ENCODE measurements around the gene SNTG2. TPM values are rescaled to one million over a fixed set of nuclear protein-coding genes. Genes with fewer than 3 reads are reported as not detected.
A peak's percentile ranks its signal among the peaks of the same experiment; 100 is the strongest.

The SNTG2 gene
- total RNA-seq, 1 donor from 2014 or later = 4.4 TPM

DNA sequence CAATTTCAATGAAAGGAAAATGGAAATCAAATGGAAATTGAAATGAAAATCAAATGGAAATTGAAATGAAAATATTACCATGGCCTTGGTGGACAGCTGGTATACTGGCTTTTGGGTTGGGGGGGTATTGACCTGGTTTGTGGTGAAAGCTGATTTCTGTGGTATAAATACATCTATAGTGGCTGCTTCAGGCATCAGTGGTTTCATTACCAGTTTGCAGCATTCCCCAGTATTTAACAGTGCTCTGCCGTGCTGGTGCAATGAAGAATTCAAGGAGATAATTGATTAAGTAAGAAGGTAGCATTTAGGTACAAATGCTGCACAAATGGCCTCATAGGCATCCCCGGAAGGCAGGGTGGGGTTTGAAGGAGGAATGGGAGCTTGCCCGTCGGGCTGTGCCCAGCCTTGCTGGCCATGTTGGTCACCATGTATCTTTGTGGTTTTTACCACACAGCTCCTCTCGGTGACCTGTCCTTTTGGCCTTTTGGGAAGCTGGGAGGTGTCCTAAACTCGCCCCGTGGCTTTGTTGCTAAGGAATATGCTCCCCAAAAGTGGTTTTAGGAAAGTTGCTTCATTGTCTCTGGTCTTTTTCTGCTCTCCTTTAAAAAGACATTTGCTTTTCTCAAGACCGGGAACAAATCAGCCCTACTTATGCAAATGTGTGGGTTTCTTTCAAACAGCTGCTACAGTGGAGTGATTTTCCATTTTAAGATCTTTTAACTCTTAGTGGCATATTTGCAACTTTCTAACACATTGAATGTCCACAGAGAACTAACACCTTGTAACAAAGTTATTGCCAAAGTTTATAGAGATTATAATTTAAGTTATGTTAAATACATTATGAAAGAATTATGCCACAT is 28.6 kb downstream of the SNTG2 start:
- intact Hi-C loops (cut with DNase I) = no loop called here
- ATAC-seq (no peak), DNase-seq (ENCODE audit: low spot score) (no peak)

DNA sequence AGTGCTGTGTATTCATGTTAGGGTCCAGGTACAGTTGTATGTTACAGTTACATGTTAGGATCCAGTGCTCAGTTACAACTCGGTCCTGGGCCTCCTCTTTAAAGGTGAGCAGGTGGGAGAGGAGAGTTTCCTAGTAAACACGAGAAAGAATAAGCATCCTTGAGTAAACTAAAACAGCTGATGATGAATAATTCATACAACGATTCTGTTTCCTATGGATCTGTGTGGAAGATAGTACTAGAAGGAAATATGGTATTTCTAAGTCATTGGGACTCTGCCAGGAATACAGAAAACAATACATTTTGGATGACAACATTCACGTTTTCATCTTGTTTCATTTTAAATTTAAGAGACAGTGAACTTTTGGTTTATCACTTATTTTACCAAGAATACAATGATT is 29.5 kb downstream of the SNTG2 start:
- intact Hi-C loops (cut with DNase I) = no loop called here
- ATAC-seq = no peak

DNA sequence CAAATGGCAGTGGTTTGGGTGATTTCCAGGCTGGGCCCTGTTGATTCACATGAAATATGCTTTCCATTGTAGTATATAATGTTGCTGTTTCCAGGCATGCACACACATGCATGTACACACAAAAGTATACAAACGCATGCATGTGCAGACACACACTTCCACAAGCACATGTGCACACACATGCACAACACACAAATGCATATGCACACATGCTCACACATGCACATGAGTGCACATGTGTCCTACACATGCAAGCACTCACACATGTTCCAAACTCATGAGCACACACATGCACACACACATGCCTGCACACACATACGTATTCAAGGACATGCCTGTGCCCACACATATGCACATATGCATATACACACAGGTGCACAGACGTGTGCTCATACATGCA is 30.6 kb downstream of the SNTG2 start:
- no peak for ATAC-seq
- intact Hi-C loops (cut with DNase I) = no loop called here
- DNase-seq (ENCODE audit: low spot score) = no peak

More for the DNA sequence above, 29.5 kb downstream of the SNTG2 start:
- DNase-seq (ENCODE audit: low spot score) = no peak

DNA sequence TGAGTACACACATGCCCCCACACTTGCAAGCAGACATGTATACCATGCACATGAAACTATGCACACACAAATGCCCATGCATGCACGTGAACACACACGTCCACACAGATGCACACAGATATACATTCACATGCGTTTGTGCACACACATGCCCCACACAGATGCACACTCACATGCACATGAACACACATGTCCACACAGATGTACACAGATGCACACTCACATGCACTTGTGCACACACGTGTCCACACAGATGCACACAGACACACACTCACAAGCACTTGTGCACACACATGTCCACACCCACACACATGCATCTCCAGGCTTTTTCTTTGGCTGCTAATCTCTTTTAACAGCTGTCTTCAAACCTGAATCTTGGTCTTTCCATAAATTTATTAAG is 31.1 kb downstream of the SNTG2 start:
- intact Hi-C loops (cut with DNase I) = no loop called here

DNA sequence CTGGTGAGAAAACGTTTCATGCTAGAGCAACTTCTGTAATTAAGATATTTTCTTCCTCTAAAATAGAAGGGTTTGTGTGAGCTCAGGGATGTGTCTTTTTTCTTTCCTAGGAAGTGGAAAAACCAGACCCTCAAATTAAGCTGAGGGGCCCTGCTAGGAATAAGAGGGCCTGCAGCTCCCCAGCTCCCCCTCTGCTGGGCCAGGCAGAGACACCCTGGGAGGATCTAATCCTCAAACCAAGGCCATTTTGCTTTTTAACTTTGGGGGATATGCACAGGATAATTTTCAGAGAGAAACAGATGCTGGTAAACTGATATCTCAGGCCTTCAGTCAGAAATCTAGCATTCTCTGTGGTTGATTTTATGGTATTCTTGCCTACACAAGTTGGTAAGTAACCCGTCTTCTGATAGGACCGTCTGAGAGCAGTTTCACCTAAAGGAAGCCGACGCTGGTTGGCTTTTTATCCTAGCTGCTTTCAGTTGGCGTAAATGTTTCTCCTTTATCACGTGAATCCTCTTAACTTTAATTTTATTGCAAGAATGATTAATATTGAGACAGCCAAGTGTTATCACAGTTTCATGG is 34.8 kb downstream of the SNTG2 start:
- ATAC-seq = no peak
- intact Hi-C loops (cut with DNase I) = no loop called here
- DNase-seq (ENCODE audit: low spot score) = no peak

More for the DNA sequence above, 31.1 kb downstream of the SNTG2 start:
- DNase-seq (ENCODE audit: low spot score) (no peak), ATAC-seq (no peak)

DNA sequence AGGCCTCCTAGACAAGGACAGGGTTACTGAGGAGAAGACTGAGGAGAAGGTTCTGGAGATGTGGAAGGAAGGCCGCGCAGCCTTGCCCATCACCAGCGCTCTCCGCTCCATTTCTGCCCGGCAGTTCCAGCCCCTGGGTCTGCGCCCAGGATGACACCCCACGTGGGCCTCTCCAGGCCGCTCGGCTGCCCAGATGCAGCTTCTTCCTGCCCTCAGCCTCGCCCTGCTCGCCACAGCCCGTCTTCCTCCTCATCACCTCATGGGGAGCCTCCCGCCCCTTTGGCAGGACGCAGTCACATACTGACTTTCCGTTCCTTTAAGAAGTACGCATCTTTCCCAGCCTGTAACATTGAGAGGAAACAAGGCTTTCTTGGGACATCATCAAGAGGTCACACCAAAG is 37.1 kb downstream of the SNTG2 start:
- ATAC-seq = no peak
- intact Hi-C loops (cut with DNase I) = no loop called here
- DNase-seq (ENCODE audit: low spot score) = no peak

DNA sequence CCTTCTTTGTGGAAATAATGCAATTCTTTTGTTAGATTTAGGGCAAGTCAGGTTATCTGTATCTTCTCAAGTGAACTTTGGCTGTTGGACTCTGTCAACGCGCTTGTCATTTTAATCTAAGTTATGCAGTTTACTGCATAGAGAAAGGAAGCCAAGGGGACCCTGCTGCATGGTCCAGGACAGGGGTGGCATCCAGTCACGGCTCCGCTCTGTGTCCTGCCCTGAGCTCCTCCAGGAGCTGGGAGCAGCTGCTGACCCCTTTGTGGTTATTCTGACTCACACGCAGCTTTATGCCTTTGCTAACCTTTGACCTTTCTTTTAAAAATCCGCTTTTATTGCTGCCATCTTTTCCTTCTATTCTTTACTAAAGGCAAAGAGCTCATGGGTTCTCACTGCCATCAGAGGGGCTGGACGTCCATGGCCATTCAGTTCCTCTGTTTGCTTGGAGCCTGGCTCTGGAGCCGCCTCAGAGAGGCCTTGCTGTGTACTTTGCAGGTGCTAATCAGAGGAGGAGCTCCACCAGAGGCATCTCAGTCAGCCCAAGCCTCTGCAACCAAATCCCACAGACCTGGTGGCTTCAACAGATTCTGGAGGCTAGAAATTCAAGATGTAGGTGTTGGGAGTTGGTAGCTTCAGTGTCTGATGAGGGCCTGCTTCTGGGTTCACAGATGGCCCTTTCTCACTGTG is 39.3 kb downstream of the SNTG2 start:
- DNase-seq (ENCODE audit: low spot score) = no peak
- intact Hi-C loops (cut with DNase I) = no loop called here
- no peak for ATAC-seq

DNA sequence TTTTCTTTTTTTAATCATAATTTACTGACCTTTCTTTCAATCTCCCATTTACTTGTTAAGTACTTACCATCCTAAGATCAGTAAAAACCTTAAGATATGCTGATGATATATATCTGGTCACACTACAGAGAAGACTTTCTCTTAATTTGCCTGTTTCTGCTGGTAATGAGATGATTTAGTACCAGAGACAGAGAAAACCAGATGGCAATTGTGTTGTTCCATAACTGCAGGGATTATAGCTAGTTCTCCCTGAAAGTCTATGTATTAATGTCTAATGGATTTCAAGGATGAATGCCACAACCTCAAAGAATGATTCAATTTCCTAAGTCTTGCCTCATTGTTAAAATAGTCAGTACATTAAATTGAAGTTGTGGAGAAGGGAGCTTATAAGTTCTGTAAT is 40.3 kb downstream of the SNTG2 start:
- DNase-seq (ENCODE audit: low spot score) (no peak), ATAC-seq (no peak)
- intact Hi-C loops (cut with DNase I) = no loop called here

DNA sequence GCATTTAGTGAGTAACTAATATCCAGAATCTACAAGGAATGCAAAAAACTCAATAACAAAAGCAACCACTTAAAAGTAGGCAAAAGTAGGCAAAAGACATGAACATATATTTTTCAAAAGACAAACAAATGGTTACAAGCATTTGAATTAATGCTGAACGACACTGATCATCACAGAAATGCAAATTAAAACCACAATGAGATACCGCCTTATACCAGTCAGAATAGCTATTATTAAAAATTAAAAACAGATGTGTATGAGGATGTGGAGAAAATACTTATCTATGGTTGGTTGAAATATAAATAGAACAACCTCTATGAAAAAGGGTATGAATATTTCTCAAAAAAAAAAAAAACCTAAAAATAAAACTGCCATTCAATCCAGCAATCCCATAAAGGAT is 51.7 kb downstream of the SNTG2 start:
- no peak for DNase-seq (ENCODE audit: low spot score)
- intact Hi-C loops (cut with DNase I) = no loop called here
- ATAC-seq = no peak

DNA sequence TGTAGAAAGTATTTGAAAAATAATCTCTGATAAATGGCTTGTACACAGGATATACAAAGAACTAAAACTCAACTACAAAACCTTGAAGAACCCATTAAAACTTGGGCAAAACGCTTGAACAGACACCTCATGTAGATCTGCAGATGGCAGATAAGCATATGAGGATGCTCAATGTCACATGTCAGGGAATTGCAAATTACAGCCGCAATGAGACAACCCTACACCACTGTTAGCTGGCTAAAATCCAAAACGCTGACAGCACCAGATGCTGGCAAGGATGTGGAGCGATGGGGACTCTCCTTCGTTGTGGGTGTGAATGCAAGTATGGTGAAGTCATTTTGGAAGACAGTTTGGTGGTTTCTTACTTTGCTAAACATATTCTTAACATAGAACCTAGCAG is 53.7 kb downstream of the SNTG2 start:
- no peak for ATAC-seq
- no peak for DNase-seq (ENCODE audit: low spot score)

DNA sequence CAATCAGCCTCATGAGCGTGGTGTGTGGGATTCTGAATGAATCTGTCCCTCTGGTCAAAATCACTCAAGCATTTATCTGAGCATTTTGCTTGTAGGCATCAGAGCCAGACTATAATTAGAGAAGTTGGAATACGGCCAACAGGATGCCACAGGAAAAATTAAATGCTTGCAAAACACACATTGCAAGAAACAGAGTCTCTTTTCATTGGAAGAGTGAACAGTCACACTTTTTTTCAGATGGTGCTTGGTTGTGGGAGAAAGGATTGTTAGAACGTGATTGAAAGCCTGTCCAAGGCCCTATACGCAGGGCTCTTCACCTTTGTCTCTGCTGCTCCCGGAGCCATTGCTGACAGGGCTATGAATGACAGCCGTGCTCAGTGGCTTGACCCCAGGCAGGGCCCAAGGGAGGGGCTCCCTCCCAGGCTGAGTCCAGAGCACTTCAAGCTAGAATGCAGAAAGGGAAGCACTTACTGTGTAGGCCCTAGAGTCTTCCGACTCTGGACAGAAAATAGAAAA is 59.8 kb downstream of the SNTG2 start:
- DNase-seq (ENCODE audit: low spot score) (no peak), ATAC-seq (no peak)
- intact Hi-C loops (cut with DNase I) = no loop called here

More for the DNA sequence above, 53.7 kb downstream of the SNTG2 start:
- intact Hi-C loops (cut with DNase I) = no loop called here

DNA sequence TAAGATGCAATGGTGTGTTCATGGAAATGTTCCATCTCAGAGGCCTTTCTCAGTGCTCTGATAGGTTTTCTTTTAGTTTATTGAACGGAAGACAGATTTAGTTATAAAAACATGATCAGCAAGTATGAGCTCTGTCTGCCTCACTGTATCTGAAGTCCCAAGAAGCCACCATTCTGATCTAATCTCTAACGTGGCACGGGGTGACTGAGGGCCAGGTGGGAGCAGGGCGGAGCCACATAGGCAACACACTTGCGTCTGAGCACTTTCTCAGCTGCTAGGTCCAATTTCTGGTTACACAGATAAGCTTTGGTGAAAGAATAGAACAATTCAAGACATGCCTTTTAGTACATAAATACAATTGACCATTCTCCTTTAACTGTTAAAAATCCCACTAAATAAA is 60.4 kb downstream of the SNTG2 start:
- DNase-seq (ENCODE audit: low spot score) (no peak), ATAC-seq (no peak)
- intact Hi-C loops (cut with DNase I) = no loop called here

DNA sequence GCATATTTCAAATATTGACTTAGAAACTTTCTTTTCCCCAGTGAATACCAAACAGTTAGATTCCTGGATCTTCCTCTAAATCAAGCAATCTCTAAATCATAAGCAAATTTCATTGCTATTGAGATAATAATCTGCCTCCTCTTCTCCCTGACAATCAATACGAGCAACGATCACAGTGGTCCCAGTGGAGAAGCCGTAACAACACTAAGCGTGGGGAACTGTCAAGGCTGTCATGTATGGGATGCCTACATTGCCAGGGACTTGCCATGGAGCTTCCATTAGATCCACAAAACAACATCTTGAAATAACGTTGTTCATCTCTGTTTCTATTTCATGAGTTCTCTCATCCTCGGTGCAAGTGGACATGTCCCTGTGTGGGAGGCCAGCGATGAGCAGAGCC is 61.3 kb downstream of the SNTG2 start:
- no peak for DNase-seq (ENCODE audit: low spot score)
- intact Hi-C loops (cut with DNase I) = no loop called here
- ATAC-seq = no peak

DNA sequence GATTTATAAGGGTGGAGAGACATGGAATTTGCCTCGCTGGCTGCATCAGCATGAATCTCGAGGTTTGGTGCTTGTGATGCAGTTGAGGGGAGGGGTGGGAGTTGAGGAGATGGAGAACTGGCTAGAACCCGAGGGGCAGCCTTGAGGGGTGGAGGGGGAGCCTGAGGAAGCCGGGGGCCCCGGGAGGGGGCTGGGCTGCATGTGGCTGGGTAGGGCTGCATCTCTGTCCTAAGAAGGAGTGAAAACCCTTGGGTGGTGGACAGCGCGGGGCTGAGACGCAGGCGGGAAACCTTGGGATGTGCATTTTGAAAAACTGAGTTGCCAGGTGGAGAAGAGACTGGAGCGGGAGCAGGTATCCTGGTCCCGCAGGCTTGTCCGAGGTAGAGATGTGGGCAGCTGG is 64.2 kb downstream of the SNTG2 start:
- DNase-seq (ENCODE audit: low spot score) (no peak), ATAC-seq (no peak)
- intact Hi-C loops (cut with DNase I) = no loop called here

DNA sequence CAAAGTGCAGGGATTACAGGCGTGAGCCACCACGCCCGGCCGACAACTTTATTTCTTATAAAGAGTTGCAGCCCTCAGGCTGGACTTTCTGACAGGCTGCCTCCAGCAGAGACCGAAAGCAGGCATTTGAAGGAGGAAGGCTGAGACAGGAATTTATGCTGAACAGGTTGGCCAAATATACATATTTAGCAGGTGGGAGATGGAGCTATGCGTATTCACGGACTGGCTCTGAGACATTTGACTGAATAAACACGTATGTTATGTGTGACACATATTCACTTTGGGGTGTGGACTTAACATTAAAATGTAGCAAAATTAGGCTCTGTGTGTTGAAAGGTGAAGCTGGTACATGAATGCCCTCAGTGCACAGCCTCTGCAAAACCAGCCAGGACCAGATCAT is 65.9 kb downstream of the SNTG2 start:
- intact Hi-C loops (cut with DNase I) = no loop called here
- ATAC-seq (no peak), DNase-seq (ENCODE audit: low spot score) (no peak)

DNA sequence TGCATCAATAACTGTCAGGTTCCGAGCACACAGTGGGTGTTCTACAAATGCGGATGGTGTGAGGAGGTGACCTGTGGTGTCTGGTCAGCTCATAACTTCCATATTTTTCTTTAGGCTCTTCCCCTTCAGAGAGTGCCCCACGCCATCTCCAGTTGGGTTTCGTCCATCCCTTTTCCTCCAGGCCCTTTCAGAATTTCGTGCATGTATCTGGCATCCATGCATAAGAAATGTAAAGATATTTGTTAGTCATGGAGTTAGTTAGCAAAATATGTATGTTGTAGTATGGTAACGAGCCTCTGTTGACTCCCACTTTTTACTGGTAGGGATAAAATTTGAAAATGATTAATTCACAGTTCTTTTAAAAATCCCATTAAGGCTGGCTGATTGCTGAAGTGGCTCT is 67.2 kb downstream of the SNTG2 start:
- ATAC-seq = no peak
- intact Hi-C loops (cut with DNase I) = no loop called here
- DNase-seq (ENCODE audit: low spot score) = no peak

DNA sequence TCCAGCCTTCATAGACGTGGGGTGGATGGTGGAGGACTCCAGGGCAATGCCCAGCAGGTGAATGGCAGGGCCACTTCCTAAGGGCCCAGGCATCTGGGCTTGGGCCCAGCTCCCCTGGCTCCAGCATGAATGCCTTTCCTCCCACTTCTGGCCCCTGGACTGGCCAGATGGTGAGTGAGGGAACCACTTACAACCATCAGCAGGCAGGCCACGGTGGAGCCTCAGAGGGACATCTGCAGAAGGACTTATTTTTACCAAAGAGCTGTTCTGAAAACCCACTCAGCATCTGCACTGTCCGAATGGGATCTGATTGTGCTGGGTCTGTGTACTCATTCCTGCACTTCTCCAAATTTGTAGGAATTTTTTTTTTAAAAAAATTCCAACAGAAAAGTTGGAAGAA is 69.6 kb downstream of the SNTG2 start:
- intact Hi-C loops (cut with DNase I) = no loop called here

DNA sequence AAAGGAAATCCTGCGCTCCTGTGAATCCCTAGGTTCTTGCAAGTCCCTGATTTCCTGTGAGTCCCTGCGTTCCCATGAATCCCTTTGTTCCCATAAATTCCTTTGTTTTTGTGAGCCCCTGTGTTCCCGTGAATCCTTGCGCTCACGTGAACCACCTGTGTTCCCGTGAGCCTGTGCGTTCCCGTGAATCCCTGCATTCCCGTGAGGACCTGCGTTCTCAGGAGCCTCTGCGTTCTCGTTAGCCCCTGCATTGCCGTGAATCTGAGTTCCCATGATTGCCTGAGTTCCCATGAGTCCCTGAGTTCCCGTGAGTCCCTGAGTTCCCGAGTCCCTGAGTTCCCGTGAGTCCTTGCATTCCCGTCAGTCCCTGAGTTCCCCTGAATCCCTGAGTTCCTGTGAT is 71.5 kb downstream of the SNTG2 start:
- intact Hi-C loops (cut with DNase I) = no loop called here
- no peak for DNase-seq (ENCODE audit: low spot score)
- ATAC-seq = no peak

More for the DNA sequence above, 69.6 kb downstream of the SNTG2 start:
- ATAC-seq (no peak), DNase-seq (ENCODE audit: low spot score) (no peak)

DNA sequence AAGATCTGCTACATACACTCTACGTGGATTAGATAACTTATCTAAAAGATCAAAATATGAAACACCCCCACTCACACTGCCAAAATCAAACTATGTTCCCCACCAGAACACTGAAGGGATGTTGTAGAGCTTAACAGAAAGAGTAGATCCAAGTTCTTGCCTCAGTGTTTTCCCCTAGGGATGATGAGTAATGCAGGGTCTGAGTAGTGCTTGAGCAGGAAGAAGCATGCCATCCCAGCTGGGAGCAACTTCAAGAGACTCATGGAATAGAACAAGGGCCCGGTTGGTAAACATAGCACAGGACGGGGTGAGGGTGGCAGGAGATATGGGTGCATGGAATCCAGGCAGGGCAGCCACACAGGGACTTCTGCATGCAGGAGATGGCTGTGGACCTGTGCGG is 74.3 kb downstream of the SNTG2 start:
- DNase-seq (ENCODE audit: low spot score) = no peak
- intact Hi-C loops (cut with DNase I) = no loop called here
- peak; percentile 56 for ATAC-seq

DNA sequence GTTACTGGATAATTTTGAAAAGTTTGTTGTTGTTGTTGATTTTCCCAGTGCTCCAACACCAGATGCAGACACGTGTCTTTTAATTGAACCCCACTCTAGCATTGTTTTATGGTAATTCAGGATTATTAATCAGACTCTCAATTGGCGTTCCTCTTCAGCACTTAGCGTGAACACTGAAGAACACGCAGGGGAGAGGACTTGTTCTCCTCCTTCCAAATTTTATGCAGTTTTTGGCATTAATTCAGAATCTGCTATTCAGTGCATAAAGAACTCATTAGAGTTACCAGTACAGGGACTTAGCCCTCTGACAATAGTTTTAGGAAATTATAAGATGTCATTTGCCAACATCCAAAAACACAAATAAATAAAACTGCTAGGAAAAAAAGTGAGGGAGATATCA is 75.5 kb downstream of the SNTG2 start:
- intact Hi-C loops (cut with DNase I) = no loop called here
- ATAC-seq (no peak), DNase-seq (ENCODE audit: low spot score) (no peak)
